Measurements from ENCODE around the gene ERF.

DNA sequence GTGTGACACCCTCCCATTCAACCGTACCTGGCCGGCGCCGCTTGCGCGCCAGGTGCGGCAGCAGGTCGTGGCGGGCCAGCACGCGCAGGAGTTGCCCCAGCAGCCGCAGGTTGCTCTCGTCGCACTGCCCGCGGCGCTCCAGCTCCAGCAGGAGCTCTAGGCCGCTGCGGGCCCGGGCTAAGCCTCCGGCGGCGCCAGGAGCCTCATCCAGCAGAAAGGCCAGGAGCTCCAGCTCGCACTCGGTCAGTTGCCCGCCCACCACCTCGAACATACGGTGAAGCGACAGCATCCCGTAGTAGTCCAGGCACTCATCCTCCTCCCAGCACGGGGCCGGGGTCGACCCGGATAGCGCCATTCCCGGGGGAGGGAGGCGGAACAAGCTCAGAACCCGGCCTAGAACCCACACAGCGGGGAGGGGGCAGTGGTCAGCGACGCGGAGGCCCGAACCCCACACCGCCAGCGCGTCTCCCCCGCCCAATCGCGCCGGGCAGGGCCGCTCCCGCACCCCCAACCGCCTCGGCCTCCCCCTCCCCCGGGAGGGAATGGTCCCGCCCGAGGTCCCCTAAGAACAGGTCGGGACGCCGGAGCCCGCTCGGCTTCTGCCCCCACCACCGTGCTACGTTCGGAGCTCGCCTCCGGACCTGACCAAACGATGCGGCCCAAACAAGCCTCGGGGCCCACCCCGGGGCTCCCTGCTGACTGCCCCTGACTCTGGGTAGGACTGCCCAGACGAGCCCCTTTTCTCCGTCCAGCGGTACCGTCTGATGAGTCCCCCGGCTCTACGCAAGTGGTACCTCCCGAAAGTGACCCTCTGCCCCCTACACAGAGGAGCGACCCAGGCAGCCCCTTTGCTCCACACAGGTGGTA, 38.0 kb downstream of the ERF start:
- TF ChIP-seq, protein P1, sequence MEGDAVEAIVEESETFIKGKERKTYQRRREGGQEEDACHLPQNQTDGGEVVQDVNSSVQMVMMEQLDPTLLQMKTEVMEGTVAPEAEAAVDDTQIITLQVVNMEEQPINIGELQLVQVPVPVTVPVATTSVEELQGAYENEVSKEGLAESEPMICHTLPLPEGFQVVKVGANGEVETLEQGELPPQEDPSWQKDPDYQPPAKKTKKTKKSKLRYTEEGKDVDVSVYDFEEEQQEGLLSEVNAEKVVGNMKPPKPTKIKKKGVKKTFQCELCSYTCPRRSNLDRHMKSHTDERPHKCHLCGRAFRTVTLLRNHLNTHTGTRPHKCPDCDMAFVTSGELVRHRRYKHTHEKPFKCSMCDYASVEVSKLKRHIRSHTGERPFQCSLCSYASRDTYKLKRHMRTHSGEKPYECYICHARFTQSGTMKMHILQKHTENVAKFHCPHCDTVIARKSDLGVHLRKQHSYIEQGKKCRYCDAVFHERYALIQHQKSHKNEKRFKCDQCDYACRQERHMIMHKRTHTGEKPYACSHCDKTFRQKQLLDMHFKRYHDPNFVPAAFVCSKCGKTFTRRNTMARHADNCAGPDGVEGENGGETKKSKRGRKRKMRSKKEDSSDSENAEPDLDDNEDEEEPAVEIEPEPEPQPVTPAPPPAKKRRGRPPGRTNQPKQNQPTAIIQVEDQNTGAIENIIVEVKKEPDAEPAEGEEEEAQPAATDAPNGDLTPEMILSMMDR (conservative IDR thresholded peaks at IDR 0.05), result no peak
- no peak for TF ChIP-seq EZH2 (IDR thresholded peaks at IDR 0.05; ENCODE audit: low read depth)

Measured in PC-9 (cell line).